ENCODE data around the gene DDX54. TPM values are rescaled to one million over a fixed set of nuclear protein-coding genes. Genes with fewer than 3 reads are reported as not detected.
A peak's percentile ranks its signal among the peaks of the same experiment; 100 is the strongest.

Gene DDX54
- total RNA-seq, 1 donor from 2014 or later = 40.5 TPM

GRCh38 chr12:113146999-113147398 is 38.3 kb downstream of the DDX54 start:
- no peak for TF ChIP-seq CTCF (IDR thresholded peaks at IDR 0.05; ENCODE audit: insufficient read depth, low read length, severe bottlenecking)

GRCh38 chr12:113145720-113146551 is 39.3 kb downstream of the DDX54 start:
- Histone ChIP-seq H3K27me3 (ENCODE audit: control insufficient read depth, insufficient read depth, low read length) (peaks cover 3% of the 10 kb centered on the region), H3K4me3 (ENCODE audit: low read depth, low read length) (no peak overlapping the region), H3K36me3 (ENCODE audit: control insufficient read depth, insufficient read depth, low read length) (no peaks in the 10 kb centered on the region)
- no peak for TF ChIP-seq CTCF (IDR thresholded peaks at IDR 0.05; ENCODE audit: insufficient read depth, low read length, severe bottlenecking)
- DNase-seq (ENCODE audit: low read depth) (peak; percentile 13), FAIRE-seq (no peak)

More at GRCh38 chr12:113146999-113147398, 38.3 kb downstream of the DDX54 start:
- FAIRE-seq = no peak
- Histone ChIP-seq H3K4me3 (ENCODE audit: low read depth, low read length) (no peak overlapping the region), H3K36me3 (ENCODE audit: control insufficient read depth, insufficient read depth, low read length) (no peaks in the 10 kb centered on the region), H3K27me3 (ENCODE audit: control insufficient read depth, insufficient read depth, low read length) (peaks cover 7% of the 10 kb centered on the region)
- no peak for DNase-seq (ENCODE audit: low read depth)

GRCh38 chr12:113144806-113145205 is 40.5 kb downstream of the DDX54 start:
- TF ChIP-seq CTCF (IDR thresholded peaks at IDR 0.05; ENCODE audit: insufficient read depth, low read length, severe bottlenecking) = no peak
- Histone ChIP-seq H3K36me3 (ENCODE audit: control insufficient read depth, insufficient read depth, low read length) (no peaks in the 10 kb centered on the region), H3K27me3 (ENCODE audit: control insufficient read depth, insufficient read depth, low read length) (no peaks in the 10 kb centered on the region), H3K4me3 (ENCODE audit: low read depth, low read length) (no peak overlapping the region)
- DNase-seq (ENCODE audit: low read depth) (no peak), FAIRE-seq (no peak)

- FAIRE-seq (no peak), DNase-seq (ENCODE audit: low read depth) (no peak)
- no peak for TF ChIP-seq CTCF (IDR thresholded peaks at IDR 0.05; ENCODE audit: insufficient read depth, low read length, severe bottlenecking)
- Histone ChIP-seq H3K27me3 (ENCODE audit: control insufficient read depth, insufficient read depth, low read length) (no peaks in the 10 kb centered on the region), H3K36me3 (ENCODE audit: control insufficient read depth, insufficient read depth, low read length) (no peaks in the 10 kb centered on the region), H3K4me3 (ENCODE audit: low read depth, low read length) (no peak overlapping the region)
Observed at GRCh38 chr12:113143959-113144358, 41.3 kb downstream of the DDX54 start.

GRCh38 chr12:113142886-113143332 is 42.4 kb downstream of the DDX54 start:
- Histone ChIP-seq H3K27me3 (ENCODE audit: control insufficient read depth, insufficient read depth, low read length) (no peaks in the 10 kb centered on the region), H3K4me3 (ENCODE audit: low read depth, low read length) (no peak overlapping the region), H3K36me3 (ENCODE audit: control insufficient read depth, insufficient read depth, low read length) (no peaks in the 10 kb centered on the region)
- no peak for TF ChIP-seq CTCF (IDR thresholded peaks at IDR 0.05; ENCODE audit: insufficient read depth, low read length, severe bottlenecking)
- FAIRE-seq (no peak), DNase-seq (ENCODE audit: low read depth) (no peak)

All from bronchial epithelial cell (primary cell).